PFSK-1 (cell line): Measurements from ENCODE around the gene IFITM10.

Experiments
- FOXP2 ChIP-seq: optimal IDR thresholded peaks from 2 replicates; pipeline ENCODE3; 2011; ENCODE audit warnings: borderline replicate concordance, control low read depth, inconsistent platforms; ENCODE audit not compliant: insufficient read depth; ENCODE audit errors: extremely low read length, extremely low read depth
- POLR2AphosphoS5 ChIP-seq: IDR thresholded peaks from 2 replicates; pipeline ENCODE4 v1.6.1; 2012; ENCODE audit warnings: low read depth, mild to moderate bottlenecking, control low read depth, low read length, moderate library complexity
- SIN3A ChIP-seq: IDR thresholded peaks from 2 replicates; pipeline ENCODE4 v1.6.1; 2012; ENCODE audit warnings: mild to moderate bottlenecking, low read length, moderate library complexity, borderline replicate concordance; ENCODE audit not compliant: insufficient read depth
- TAF1 ChIP-seq: IDR thresholded peaks from 2 replicates; pipeline ENCODE4 v1.6.1; 2012; ENCODE audit warnings: low read length, control low read depth, borderline replicate concordance; ENCODE audit not compliant: insufficient read depth
- TF ChIP-seq, protein P1 (sequence below), 2 experiments: IDR thresholded peaks; 2 replicates each; pipeline versions ENCODE4 v1.6.1 to v1.8.0; 2011 to 2012; ENCODE audit warnings: low read depth in 2 of 2, low read length in 2 of 2, control low read depth in 1 of 2, inconsistent platforms in 1 of 2, mild to moderate bottlenecking in 1 of 2, moderate library complexity in 1 of 2; ENCODE audit not compliant: insufficient read depth in 1 of 2

The IFITM10 gene

DNA sequence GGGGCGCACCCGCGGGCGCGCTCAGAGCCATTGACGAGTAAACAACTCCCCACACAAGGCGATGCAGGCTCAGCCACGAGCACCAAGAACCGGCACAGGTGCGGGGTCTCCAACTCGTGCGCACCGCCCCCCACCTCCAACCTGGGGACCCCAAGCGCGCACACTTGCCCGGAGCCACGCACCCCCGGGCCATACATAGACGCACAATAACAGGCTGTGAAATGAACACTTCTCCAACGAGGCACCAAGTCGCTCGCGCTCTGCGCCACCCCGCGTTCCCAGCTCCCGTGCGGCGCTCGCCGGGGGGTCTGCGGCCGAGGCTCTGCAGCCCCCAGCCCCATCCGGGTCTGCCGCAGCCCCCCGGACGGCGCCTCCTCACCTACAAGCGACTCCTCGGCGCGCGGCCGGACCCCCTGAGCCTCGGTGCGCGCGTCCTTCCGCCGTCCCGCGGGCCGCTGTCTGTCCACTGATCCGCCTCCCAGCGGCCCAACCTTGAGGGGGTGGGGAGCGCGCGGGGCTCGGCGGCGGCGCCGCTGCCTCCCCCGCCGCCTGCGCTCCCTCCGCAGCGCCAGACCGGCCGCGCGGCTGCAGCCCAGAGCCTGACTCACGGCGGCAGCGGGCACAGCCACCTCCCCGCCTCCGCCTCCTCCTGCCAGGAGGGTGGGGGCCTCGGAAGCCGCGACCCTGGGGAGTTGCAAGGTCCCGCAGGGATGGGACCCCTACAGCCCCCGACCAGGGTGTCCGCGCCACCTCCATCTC, 1.6 kb downstream of the IFITM10 start:
- TF ChIP-seq TAF1 (no peak), POLR2AphosphoS5 (no peak)
- TF ChIP-seq, protein P1, sequence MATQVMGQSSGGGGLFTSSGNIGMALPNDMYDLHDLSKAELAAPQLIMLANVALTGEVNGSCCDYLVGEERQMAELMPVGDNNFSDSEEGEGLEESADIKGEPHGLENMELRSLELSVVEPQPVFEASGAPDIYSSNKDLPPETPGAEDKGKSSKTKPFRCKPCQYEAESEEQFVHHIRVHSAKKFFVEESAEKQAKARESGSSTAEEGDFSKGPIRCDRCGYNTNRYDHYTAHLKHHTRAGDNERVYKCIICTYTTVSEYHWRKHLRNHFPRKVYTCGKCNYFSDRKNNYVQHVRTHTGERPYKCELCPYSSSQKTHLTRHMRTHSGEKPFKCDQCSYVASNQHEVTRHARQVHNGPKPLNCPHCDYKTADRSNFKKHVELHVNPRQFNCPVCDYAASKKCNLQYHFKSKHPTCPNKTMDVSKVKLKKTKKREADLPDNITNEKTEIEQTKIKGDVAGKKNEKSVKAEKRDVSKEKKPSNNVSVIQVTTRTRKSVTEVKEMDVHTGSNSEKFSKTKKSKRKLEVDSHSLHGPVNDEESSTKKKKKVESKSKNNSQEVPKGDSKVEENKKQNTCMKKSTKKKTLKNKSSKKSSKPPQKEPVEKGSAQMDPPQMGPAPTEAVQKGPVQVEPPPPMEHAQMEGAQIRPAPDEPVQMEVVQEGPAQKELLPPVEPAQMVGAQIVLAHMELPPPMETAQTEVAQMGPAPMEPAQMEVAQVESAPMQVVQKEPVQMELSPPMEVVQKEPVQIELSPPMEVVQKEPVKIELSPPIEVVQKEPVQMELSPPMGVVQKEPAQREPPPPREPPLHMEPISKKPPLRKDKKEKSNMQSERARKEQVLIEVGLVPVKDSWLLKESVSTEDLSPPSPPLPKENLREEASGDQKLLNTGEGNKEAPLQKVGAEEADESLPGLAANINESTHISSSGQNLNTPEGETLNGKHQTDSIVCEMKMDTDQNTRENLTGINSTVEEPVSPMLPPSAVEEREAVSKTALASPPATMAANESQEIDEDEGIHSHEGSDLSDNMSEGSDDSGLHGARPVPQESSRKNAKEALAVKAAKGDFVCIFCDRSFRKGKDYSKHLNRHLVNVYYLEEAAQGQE (IDR thresholded peaks at IDR 0.05; ENCODE audit: insufficient read depth in 1 of 2, low read depth in 2 of 2, low read length in 2 of 2): no peak

DNA sequence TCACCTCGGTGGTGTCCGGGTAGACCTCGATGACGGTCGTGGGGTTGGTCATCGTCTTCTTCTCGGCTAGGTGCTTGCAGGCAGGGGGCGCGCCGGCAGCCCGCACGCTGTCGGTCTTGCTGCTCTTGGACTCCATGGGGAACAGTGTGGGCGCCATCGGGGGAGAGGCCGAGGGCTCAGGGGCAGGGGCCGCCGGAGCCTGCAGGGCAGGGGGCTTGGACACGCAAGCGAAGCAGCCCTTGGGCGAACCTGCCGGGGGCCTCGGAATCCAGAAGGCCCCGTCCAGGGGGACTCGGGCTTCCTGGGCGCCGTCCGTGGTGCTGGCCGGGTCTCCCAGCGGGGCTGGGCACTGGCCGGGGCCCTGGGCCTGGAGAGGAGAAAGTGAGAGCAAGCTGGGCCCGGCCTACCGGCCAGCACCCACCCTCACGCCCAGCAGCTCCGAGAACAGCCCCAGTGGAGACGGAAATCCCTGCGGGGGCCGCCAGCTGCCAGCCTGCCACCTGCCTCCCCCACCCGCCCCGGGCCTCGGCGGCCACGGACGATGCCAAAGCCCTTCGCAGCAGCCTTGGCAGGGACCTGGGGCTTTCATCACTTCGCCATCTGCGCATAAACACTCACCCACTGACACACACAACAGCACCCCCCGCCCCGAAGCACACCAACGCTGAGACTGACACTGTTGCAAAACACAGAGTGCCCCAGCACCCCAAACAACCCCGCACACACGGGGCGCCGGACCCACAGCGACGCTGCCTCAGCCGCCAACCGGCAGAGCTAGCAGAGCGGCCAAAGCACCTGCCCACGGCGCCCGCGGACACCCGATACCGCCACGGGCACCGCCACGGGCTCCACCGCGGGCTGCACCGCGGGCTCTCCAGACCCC, 2.4 kb downstream of the IFITM10 start:
- TF ChIP-seq TAF1: no peak
- TF ChIP-seq, protein P1 (IDR thresholded peaks at IDR 0.05; ENCODE audit: insufficient read depth in 1 of 2, low read depth in 2 of 2, low read length in 2 of 2): peak in 1 of 2 experiments; percentile 70; a peak in 2 of 4 replicates
- TF ChIP-seq POLR2AphosphoS5: no peak
- no peak for TF ChIP-seq SIN3A
- no peak for TF ChIP-seq FOXP2

DNA sequence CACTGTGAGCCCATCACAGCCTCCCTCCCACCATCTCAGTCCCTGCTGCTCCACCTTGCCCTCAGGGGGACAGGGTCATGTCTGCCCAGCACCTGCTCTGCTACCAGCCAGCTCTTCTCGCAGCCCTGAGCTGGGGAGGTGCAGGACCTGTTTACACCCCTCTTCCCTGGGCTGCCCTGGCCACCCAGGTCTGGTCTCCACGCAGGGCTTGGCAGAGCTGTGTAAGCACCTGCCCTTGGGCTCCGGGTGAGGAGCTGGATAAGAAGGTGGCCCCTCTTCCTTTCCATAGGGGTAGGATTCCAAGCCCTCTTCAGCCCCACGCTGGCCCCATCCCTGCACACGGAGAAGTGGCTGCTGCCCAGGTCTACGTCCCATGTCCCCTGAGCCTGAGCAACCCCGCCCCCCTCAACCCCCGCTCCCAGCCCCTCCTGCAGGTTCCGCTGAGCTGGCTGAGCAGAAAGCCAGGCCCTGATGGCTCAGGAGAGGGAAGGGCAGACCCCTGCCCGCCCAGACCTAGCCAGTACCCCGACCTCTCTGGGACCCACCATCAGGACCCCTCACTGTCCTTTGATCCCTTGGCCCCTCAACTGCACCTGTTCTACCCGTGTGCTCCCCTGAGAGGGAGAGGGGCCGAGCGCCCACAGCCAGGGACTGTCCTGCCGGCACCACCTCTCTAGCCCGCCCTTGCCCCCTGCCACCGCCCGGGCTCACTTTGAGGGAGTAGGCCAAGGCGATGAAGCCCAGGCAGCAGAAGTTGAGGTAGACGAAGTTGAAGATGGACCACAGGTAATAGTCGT, 3.2 kb downstream of the IFITM10 start:
- TF ChIP-seq POLR2AphosphoS5 (no peak), SIN3A (no peak), TAF1 (no peak)

DNA sequence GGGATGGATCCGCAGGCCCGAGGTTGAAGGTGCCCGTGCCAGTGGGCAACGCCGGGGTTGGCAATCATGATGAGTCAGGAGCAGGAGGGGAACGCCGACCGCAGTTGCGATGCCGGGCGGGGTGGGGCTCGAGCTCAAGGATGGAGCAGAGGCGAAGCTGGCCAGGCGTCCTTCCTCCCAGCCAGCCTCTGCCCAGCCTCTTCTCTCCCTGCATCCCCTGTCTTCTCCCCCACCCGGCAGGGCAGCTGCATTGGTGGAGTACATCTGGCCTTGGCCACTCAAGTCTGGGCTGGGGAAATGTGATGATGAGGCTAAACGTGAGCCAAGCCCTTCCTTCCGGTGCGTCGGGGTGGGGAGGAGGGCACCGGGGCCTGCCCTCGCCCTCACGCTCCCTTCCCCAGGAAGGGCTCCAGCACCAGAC, 3.9 kb downstream of the IFITM10 start:
- TF ChIP-seq, protein P1 (IDR thresholded peaks at IDR 0.05; ENCODE audit: insufficient read depth in 1 of 2, low read depth in 2 of 2, low read length in 2 of 2): no peak
- TF ChIP-seq SIN3A (no peak), POLR2AphosphoS5 (no peak), FOXP2 (no peak), TAF1 (no peak)

DNA sequence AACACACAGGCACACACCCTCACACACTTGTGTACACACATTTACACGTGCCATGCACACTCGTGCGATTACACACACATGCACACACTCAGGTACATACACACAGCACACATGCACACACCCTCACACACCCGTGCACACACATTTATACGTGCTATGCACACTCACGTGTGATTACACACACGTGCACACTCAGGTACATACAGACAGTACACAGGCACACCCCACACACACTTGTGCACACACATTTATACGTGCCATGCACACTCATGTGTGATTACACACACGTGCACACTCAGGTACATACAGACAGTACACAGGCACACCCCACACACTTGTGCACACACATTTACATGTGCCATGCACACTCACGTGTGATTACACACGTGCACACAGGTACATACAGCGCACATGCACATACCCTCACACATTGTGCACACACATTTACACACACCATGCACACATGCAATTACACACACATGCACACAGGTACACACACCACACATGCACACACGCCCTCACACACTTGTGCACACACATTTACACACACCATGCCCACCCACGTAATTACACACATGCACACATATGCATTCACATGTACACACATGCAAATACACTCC, 4.6 kb downstream of the IFITM10 start:
- no peak for TF ChIP-seq FOXP2
